Measurements from ENCODE around the gene NME2.
A peak's percentile ranks its signal among the peaks of the same experiment; 100 is the strongest.

Gene NME2

DNA sequence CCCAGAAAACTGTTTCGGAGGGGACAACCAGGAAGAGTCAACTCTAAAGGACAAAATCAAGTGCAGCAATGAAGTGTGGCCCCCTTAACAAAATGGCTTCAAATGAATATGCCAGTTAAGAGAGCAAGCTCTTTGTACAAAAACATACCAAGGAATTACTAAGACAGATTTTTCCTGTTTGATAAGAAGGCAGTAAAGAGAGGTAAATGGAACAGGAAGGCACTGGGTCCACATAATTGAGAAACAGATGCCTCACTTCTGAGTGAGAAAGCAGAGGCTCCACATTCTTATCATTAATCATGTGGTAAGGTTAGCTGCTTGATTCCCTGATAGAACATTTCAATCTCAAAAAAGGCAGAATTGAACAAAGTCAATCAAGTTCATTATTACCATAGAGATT is 48.7 kb downstream of the NME2 start:
- DNase-seq: no peak

- DNase-seq: peak in 1 of 2 experiments; percentile 15
Observed at GRCh38 chr17:51217946-51218345, 51.7 kb downstream of the NME2 start.

GRCh38 chr17:51221322-51221721 is 55.1 kb downstream of the NME2 start:
- DNase-seq: no peak

All from NCI-H2081 (cell line).